HT-29 (cell line): ENCODE measurements around the gene SGMS1. TPM values are rescaled to one million over a fixed set of nuclear protein-coding genes. Genes with fewer than 3 reads are reported as not detected.
"Not testable (repeated sequence)": the region's sequence is repeated elsewhere in the genome, so short reads cannot be mapped to it uniquely, and the experiment has no call there.

Source experiments
- DNase-seq: peaks from one replicate; pipeline ENCODE4 v3.0.0-alpha.2; 2015; ENCODE audit warnings: low spot score
- total RNA-seq: library from RNA; depleted of rRNA; stranded (reverse); fragments of >200 nt; shearing (Covaris generic); gene quantifications from 2 replicates; pipeline ENCODE4 v1.2.3, GENCODE V29; 2014

SGMS1 gene
- total RNA-seq, 1 experiment from 2014 or later: 23.2 TPM

DNA sequence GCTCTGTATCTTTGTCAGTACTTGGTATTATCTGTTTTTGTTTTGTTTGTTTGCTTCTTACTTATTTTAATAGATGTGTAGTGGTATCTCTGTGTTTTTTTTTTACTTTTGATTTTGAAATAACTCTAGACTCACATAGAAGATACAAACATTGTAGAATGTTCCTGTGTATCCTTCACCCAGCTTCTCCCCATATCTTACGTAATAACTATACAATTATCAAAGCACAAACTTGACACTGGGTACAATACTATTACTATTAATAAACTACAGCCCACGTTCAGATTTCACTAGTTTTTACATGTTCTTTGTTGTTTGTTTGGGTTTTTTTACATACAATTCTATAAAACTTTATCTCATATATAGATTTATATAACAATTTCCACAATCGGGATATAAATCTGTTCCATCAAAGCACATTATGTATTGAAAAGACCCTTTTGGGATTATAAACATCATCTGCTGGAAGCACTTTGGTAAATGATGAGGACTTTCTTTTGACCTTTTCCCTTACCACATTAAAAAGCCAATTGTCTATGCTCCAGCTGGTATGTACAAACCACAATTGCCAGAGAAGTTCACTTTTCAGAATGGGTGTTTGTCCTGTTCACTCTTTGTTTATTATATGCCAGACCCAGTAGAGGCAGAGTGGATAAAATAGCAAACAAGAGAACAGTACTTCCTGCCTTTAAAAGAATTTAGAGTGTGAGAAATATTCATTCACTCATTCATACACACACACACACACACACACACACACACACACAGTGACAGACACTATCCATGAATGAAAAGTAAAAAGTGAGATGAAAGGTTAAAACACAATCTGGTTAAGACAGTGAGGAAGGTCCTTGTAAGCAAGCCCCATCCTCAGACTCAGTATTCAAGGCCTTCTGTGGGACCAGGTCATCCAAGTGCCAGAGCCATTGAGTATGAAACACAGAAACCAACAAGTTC, 113.0 kb downstream of the SGMS1 start:
- DNase-seq: no peak

DNA sequence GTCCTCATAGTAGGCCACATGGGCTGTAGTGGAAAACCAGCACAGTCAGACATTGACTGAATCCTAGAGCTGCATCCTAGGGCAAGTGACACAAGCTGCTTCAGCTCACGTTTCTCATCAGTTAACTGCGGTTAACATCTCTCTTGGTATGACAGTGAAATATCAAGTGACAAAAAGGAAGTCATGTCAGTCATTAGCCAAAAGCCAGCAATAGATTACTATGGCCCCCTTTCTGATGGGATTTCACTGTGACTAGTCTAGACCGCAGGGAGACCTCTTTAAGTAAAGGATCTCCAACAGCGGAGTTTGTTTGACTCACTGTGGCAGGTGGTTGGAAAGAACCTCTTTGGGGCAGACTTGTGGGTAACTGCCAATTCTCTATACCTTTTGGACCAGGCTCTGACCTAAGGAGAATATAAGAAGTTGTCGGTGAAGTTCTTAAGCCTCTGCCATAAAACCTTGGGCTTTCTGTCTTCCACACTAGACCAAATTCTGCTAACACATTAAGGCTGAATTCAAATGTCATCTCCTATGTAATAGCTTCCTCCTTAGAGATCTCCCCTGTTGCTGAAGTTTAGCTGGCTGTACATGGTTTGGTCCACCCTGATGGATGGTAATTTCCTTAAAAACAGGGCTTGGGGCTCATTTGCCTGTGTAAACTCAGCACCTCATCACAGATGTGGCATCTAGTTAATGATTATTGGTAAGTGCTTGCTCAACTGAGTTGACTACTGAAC, 115.3 kb downstream of the SGMS1 start:
- peak; percentile 3 for DNase-seq

DNA sequence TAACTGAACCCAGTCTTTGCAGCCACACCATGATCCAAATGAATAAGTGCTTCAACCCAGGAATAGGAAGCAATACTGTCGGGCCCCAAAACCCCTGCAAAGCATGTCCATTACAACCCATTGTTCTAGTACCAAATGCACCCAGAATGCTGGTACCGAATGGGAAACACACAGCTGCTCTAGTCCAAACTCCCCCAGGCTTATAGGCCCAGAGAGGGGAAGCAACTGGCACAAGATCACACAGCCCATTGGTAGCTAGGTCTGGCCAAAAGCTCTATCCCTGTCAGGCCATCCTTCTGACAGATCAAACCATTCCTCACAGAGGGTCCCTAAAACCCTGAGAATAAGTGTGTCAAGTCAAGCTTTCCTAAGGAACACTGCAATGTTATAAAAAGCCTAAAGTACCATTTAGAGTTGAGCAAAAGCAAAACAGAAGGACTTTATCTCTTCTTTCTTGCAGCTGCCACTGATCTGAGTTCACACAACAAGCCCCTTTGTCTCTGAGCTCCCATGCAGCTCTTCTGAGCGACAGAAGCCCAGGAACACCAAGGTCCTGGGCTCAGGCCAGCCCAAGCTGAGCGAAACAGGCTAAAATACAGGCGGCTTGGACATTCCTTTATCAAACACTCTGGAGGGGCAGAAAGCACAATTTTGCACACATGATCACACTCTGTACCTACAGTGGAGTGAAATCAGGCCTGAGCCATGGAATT, 116.7 kb downstream of the SGMS1 start:
- no peak for DNase-seq

DNA sequence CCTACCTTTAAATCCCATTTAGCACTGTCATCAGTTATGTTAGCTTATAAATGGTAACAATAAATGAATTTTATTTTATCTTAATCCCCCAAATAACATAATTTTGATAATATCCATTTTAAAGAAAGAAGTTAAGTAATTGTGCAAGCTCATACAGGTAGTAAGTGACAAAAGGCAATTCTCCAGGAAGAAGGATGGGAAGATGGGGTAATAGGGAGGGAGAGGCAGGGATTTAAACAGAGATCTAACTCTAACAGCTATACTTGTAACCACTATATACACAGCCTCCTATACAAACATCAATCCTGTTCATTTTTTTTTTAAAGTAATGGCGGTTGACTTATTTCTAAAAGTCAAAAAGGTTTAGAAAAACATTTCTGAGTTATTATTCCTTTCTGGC, 119.4 kb downstream of the SGMS1 start:
- no peak for DNase-seq

DNA sequence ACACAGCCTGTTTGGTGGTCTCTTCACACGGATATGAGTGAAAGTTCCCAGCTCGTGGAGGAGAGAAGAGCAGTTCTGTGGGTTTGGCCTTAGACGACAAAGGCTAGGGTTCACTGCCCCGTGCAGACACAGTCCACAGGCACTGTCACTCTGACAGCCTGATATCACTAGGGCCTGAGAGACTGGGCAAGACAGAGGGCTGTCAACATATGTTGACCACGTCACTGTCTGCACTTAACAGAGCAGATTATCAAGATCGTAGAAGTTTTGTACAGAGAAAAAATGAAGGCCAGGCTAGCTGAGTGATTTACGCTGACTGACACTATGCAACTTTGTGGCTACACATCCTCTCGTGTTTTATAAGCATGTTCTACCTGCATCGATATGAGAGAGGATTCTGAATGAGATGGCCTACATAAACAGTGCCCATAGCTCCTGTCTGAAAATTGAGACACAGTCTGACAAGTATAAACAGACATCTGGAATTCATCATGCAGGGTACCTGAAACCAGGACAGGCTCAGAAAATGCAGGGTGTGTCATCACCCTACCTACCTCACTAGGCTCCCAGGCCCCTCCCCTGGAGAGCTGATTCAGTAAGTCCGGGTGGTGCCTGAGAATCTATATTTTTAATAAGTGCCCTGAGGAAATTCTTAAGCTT, 120.0 kb downstream of the SGMS1 start:
- no peak for DNase-seq

DNA sequence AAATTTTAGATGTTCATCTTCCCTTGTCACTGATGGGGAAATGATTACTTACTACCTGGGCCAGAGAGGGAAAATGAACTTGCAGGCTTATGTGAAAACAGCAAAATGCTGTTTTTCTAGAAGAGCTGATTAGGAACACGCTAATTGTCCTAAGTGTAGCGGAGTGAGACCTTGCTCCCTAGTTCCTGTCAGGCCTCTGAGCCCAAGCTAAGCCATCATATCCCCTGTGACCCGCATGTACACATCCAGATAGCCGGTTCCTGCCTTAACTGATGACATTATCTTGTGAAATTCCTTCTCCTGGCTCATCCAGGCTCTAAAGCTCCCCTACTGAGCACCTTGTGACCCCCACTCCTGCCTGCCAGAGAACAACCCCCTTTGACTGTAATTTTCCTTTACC, 120.6 kb downstream of the SGMS1 start:
- DNase-seq: not testable (repeated sequence)

DNA sequence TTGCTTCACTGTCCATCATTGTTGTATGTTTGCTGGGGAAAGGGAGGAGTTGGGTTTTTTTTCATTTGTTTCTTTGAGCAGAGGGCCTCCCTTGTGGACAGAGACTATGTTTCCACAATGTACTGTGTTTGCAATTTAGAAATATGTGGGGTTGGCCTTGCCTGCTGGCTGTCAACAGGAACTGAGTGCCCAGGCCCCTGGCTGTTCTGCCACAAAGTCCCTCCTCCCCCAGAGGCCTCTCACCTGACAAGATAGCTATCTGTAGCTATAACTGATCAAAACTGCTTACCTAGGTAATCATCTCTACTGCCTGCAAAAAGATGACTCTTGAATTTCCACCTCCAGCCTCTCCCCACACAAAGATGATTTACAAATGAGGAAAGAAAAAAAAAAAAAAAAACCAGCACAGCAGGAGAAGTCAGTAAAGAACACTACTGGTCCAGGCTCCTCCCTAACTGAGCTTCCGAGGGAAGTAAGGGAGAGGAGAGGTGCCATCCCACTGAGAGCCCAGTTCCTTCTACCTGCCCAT, 121.8 kb downstream of the SGMS1 start:
- DNase-seq: peak; percentile 2

DNA sequence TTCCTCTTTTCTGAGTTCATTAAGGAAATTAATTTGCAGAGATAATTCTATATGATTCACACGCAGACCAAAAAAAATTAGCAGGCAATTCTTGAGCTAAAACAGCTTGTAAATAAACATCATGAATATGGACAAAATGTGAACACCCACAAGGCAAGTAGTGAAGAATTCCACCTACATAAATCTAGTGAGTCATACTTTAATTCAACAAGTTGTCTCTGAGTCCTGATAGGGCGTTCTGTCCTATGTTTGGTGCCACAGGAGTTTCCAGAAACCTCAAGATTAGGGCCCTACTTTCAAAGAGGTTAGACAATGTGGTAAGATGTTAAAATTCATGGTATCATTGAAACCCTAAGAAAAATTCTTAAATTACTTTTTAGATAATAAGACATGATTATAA, 122.3 kb downstream of the SGMS1 start:
- DNase-seq: peak; percentile 11

DNA sequence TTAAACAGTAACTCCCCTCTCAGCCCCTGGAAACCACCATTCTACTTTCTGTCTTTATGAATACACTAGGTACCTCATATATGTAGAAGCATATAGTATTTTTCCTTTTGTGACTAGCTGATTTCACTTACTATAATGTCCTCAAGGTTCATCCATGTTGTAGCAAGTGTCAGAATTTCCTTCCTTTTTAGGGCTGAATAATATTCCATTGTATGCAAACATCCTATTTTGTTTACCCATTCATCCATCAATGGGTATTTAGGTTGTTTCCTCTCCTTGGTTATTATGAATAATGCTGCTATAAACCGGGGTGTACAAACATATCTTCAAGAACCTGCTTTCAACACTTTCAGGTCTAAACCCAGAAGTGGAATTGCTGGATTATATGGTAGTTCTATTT, 125.3 kb downstream of the SGMS1 start:
- DNase-seq: no peak

DNA sequence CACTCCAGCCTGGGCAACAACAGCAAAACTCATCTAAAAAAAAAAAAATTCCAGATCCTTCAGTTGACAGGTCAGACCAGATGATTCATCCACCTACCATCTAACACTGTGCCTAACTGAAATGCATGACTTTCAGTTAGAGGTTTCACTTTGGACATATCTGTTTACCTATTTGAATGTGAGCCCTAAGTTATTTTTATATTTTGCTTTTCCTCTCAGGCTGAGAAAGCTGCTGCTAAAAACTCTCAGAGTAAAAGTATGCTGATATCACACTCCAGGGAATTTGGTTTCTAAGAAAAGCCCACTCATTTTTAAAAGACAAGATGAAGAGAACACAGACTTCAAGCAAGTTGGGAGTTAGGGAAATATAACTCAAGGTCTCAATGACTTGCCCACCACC, 126.0 kb downstream of the SGMS1 start:
- no peak for DNase-seq

DNA sequence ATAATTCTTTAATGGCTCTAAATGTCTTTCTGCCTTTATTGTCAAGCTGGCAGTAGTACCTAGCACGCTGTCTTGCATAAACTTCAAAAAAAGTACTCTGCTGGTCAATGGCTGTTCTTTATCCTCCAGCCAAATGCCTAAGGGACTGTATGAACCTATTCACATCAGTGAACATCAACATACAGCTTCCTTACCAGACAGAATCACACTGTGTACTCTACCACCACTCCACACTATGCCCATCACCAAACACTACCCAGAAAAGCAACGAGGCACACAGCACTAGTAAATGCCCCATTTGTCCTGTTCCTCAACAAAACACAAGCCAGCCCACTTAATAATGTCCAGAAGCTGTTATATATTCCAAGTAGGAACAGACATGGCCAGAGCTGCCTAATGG, 127.5 kb downstream of the SGMS1 start:
- no peak for DNase-seq

DNA sequence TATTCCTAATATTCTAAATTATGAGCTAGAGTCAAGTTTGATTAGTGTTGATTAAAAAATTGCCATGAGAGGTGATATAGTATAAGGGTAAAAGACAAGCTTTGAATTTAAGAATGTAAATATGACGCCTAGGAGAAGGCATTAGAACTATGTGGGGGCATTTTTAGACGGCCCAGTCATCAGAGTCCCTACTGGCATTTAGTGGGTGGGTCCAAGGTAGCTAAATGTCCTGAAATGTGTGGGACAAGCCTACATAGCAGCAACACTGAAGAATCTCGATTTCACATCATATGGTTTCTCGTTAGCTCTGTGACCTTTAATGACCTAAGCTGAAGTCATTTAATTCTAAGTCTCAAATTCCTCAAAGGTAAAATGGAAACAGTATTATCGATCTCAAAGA, 133.5 kb downstream of the SGMS1 start:
- DNase-seq: no peak

DNA sequence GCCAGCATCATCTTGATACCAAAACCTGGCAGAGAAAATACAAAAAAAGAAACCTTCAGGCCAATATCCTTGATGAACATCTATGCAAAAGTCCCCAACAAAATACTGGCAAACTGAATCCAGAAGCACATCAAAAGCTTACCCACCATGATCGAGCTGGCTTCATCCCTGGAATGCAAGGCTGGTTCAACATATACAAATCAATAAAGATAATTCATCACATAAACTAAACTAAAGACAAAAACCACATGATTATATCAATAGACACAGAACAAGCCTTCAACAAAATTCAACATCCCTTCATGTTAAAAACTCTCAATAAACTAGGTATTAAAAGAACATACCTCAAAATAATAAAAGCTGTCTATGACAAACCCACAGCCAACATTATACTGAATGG, 139.2 kb downstream of the SGMS1 start:
- not testable (repeated sequence) for DNase-seq

DNA sequence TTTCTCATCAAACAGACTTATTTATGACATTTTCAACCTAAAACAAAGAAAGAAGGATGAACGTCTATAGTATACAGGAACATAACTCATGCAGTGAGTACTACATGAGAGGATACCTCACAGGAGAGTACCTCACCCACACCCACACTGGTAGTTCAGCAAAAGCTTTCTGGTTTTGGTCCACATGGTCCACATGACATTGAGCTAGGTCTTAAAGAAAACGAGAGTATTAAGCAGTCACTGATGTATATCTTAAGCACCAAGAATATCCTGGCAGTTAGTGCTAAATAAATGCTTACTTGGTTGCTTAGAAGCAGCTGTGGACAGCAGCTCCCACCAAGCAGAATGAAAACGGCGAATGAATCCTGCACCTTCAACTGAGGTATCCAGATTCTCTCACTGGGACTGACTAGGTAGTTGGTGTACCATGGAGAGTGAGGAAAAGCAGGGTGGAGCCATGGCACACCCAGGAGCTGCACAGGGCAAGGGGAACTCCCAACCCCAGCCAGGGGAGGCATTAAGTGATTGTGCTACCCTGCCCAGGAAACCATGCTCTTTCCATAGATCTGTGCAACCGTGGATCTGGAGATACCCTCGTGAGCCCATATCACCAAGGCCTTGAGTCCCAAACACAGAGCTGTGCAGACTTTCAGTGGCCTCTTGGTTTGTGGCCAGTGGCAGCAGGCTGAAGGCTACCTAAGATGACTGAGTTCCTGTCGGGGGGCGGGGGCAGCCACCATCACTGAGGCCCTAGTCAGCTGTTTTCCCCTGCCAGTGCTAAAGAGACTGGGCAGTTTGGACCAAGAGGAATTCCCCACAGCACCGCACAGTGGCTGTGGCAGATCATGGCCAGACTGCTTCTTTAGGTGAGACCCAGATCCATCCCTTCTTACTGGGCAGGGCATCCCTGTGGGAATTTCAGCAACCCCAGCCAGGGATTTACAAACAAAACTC, 143.4 kb downstream of the SGMS1 start:
- DNase-seq: no peak

DNA sequence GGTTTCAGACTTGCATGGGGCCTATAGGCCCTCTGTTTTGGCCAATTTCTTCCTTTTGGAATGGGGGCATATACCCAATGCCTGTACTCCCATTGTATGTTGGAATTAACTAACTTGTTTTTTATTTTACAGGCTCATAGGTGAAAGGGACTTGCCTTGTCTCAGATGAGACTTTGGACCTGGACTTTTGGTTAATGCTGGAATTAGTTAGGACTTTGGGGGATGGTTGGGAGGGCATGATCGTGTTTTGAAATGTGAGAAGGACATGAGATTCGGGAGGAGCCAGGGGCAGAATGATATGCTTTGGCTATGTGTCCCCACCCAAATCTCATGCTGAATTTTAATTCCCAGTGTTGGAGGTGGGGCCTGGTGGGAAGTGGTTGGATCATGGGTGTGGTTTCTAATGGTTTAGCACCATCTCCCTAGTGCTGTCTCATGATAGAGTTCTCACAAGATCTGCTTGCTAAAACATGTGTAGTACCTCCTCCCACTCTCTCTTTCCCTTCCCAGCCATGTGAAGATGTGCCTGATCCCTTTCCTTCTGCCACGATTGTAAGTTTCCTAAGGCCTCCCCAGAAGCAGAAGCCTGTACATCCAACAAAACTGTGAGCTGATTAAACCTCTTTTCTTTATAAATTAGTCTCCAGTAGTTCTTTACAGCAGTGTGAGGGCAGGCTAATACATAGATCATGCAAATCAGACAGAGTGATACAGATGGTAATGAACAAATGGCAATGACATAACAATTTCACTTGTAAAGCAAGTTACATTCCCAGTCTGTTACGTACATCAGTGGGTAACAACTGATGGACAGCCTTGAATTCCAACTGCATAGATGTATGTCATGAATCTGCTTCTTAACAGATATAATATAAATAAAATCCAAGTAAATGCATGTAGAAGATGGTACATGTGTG, 146.2 kb downstream of the SGMS1 start:
- no peak for DNase-seq

DNA sequence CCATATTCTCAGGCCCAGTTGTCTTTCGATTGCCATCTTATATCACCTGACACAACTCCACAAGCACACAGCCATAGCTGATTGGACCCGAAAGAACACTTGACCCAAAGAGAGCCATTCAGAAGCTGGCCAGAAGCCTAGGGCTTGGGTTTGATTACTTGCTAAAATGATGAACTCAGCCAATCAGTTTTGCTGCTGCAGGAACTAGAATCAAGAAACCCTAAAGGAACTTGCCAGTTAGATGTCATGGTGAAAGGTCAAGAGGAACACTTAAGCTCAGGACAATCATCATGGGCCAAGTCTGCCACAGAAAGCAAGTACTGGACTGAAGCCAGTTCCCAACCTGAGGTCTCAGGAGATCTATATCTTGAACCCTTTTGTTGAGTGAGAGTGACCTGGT, 150.0 kb downstream of the SGMS1 start:
- DNase-seq: no peak

DNA sequence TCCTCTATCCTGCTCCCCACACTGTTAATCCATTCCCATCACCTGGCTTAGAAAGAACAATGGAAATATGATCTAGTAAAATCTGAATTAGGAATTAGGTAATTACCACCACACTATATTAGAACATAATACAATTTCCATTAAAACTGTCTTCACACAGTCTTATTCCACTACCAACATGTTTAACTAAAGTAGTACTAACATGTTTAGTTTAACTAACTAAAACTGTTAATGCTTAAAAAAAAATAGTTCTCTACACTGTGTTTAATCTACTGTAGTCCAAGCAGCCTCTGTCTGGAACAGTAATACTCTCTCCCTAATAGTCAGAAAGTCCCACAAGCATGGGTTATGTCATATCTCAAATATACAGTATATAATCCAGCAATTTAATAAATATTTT, 150.8 kb downstream of the SGMS1 start:
- DNase-seq: no peak

DNA sequence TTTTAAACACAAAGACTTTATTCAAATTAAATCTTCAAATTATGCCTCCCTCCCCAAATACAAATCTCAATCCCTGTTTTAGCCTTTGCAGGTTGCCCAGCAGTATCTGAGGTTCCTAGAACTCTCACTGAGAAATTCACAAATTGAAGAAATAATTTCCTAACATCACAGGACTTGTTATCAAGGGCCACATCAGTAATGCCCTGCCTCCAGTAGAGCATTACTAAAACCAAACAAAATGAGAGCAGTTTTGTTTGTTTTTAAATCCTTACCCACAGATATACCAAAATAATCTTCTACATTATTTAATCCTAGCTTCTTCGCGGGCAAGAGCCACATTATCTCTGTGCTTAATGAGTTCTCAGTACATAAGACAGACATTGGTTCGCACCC, 152.2 kb downstream of the SGMS1 start:
- DNase-seq: no peak
